ENCODE results near the gene COQ8B. TPM values are rescaled to one million over a fixed set of nuclear protein-coding genes. Genes with fewer than 3 reads are reported as not detected.

COQ8B gene
- total RNA-seq, 1 donor from 2014 or later: 20.0 TPM

DNA sequence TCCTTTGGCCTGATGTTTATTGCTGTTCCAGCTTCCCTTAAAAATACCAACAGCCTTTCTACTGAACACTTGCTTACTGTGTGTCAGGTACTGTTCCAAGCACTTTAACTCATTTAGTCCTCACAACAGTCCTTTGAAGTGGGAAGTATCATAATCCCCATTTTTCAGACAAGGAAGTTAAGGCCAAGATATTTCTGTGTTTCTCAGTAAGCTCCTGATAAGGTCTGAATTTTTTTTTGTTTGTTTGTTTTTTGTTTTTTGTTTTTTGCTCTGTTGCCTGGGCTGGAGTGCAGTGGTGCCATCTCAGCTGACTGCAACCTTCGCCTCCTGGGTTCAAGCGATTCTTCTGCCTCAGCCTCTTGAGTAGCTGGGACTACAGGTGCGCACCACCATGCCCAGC lies 41.8 kb upstream of the COQ8B start:
- Histone ChIP-seq H3K4me3 (ENCODE audit: low read depth, low read length) (no peak overlapping the region), H3K27me3 (ENCODE audit: control insufficient read depth, insufficient read depth, low read length) (no peaks in the 10 kb centered on the region), H3K36me3 (ENCODE audit: control insufficient read depth, insufficient read depth, low read length) (peaks cover 3% of the 10 kb centered on the region)
- TF ChIP-seq, protein P1, sequence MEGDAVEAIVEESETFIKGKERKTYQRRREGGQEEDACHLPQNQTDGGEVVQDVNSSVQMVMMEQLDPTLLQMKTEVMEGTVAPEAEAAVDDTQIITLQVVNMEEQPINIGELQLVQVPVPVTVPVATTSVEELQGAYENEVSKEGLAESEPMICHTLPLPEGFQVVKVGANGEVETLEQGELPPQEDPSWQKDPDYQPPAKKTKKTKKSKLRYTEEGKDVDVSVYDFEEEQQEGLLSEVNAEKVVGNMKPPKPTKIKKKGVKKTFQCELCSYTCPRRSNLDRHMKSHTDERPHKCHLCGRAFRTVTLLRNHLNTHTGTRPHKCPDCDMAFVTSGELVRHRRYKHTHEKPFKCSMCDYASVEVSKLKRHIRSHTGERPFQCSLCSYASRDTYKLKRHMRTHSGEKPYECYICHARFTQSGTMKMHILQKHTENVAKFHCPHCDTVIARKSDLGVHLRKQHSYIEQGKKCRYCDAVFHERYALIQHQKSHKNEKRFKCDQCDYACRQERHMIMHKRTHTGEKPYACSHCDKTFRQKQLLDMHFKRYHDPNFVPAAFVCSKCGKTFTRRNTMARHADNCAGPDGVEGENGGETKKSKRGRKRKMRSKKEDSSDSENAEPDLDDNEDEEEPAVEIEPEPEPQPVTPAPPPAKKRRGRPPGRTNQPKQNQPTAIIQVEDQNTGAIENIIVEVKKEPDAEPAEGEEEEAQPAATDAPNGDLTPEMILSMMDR (IDR thresholded peaks at IDR 0.05; ENCODE audit: insufficient read depth, low read length, poor library complexity, severe bottlenecking): no peak
- no peak for DNase-seq (ENCODE audit: low read depth)

DNA sequence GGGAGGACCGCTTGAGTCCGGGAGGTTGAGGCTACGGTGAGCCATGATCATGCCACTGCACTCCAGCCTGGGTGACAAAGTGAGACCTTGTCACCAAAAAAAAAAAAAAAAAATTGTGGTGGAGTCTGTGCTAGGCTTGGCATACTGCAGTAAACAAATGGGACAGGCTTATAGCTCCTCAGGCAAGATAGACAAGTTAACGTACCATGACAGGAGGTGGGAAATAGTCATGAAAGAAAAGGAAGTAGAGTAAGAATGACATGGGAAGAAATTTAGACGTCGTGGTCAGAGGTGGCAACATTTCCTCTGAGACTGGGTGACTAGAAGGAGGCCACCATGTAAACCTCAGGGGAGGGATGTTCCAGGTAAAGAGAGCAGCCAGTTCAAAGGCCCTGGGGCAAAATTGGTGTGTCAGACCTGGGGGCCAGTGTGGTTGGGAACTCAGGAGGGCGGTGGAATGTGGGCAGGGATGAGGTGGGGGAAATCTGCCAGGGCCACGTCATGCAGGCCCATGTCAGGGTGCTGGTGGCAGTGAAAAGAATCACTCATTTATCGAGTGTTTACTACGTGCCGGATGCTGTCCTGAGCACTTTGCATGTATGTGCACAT lies 39.9 kb upstream of the COQ8B start:
- DNase-seq (ENCODE audit: low read depth): no peak
- H3K4me3 ChIP-seq (ENCODE audit: low read depth, low read length): no peak overlapping the region
- peaks cover 1% of the 10 kb centered on the region for H3K36me3 ChIP-seq (ENCODE audit: control insufficient read depth, insufficient read depth, low read length)
- no peaks in the 10 kb centered on the region for H3K27me3 ChIP-seq (ENCODE audit: control insufficient read depth, insufficient read depth, low read length)
- TF ChIP-seq, protein P1 (IDR thresholded peaks at IDR 0.05; ENCODE audit: insufficient read depth, low read length, poor library complexity, severe bottlenecking): no peak

DNA sequence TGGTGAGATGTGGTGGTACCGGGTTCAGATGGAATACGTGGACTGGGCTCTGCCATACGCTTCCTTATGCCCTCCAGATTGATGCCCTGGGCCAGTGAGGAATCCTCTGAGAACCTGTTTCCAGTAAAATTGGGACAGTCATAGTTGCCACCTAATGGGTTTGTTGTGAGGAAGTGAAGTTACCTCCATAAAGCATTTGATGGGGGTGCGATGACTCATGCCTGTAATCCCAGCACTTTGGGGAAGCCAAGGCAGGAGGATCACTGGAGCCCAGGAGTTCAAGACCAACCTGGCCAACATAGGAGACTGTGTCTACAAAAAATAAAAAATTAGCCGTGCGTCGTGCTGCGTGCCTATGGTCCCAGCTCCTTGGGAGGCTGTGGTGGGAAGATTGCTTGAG lies 39.1 kb upstream of the COQ8B start:
- DNase-seq (ENCODE audit: low read depth): no peak
- Histone ChIP-seq H3K4me3 (ENCODE audit: low read depth, low read length) (no peak overlapping the region), H3K27me3 (ENCODE audit: control insufficient read depth, insufficient read depth, low read length) (no peaks in the 10 kb centered on the region), H3K36me3 (ENCODE audit: control insufficient read depth, insufficient read depth, low read length) (peaks cover 3% of the 10 kb centered on the region)
- TF ChIP-seq, protein P1 (IDR thresholded peaks at IDR 0.05; ENCODE audit: insufficient read depth, low read length, poor library complexity, severe bottlenecking): no peak

DNA sequence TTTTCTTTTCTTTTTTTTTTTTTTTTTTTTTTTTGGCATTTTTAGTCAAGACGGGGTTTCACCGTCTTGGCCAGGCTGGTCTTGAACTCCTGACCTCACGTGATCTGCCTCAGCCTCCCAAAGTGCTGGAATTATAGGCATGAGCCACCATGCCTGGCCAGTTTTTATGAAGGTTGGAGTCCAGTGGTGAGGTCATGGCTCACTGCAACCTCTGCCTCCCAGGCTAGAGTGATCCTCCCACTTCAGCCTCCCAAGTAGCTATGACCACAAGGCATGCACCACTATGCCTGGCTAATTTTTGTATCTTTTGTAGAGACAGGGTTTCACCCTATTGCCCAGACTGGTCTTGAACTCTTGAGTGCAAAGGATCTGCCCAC lies 38.5 kb upstream of the COQ8B start:
- no peaks in the 10 kb centered on the region for H3K27me3 ChIP-seq (ENCODE audit: control insufficient read depth, insufficient read depth, low read length)
- peaks cover 3% of the 10 kb centered on the region for H3K36me3 ChIP-seq (ENCODE audit: control insufficient read depth, insufficient read depth, low read length)
- no peak overlapping the region for H3K4me3 ChIP-seq (ENCODE audit: low read depth, low read length)
- TF ChIP-seq, protein P1 (IDR thresholded peaks at IDR 0.05; ENCODE audit: insufficient read depth, low read length, poor library complexity, severe bottlenecking): no peak
- no peak for DNase-seq (ENCODE audit: low read depth)

DNA sequence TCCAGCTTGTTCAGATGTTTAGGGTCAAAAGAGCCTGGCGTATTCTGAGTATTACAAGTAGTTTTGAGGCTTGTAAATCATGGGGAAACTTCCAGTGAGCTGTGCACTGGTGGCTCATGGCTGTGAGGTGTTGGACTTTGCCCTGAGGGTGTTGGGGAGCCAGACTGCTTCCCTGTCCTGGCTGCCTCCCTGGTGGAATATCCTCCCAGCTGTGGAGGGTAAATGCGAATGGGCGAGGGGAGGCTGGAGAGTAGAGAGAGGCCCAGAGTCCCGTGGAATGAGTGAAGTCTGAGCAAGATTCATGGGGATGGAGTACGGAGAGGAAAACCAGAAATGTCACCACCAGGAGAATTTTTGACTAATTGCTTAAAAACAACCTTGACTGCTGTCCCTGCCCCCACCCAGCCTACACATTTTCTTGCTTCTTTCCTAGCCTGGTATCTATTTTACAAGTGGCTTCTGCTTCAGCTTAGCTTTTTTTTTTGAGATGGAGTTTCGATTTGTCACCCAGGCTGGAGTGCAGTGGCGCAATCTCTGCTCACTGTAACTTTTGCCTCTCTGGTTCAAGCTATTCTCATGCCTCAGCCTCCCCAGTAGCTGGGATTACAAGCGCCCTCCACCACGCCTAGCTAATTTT lies 38.0 kb upstream of the COQ8B start:
- peaks cover 3% of the 10 kb centered on the region for H3K36me3 ChIP-seq (ENCODE audit: control insufficient read depth, insufficient read depth, low read length)
- TF ChIP-seq, protein P1 (IDR thresholded peaks at IDR 0.05; ENCODE audit: insufficient read depth, low read length, poor library complexity, severe bottlenecking): no peak
- no peaks in the 10 kb centered on the region for H3K27me3 ChIP-seq (ENCODE audit: control insufficient read depth, insufficient read depth, low read length)
- H3K4me3 ChIP-seq (ENCODE audit: low read depth, low read length): no peak overlapping the region
- DNase-seq (ENCODE audit: low read depth): no peak

Data from kidney epithelial cell (primary cell).